ENCODE data around the gene SUMF2.
A peak's percentile ranks its signal among the peaks of the same experiment; 100 is the strongest.
"Not testable (repeated sequence)": the region's sequence is repeated elsewhere in the genome, so short reads cannot be mapped to it uniquely, and the experiment has no call there.

The SUMF2 gene

DNA sequence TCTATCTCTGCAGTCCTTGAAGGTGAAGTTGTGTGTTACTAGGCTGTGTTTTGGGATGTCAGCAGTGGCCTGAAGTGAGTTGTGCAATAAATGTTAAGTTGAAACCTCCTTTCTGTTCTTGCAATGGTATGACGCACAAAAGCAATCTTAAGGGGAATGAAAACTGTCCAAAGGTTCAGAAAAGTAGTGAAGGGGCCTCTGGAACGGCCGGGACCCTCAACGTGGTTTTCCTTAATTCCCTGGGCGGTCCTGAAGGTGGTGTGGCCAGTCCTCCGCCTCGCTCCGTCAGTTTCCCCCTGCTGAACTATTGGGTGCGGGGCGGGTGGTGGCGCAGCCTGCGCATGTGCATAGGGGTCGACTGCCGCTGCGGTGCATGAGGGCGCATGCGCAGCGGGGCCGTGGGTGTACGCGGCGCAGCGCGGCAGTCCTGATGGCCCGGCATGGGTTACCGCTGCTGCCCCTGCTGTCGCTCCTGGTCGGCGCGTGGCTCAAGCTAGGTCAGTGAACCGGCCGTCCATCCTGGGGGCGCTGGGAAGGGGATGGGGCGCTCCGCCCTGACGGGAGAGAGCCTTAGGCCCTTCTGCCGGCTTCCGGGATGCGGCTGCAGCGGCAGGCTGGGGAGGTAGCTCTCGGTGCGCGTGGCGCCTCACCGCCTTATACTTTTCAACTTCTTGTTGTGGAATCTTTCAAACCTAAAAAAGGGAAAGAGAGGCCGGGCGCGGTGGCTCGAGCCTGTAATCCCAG lies at the start of gene SUMF2:
Gene SUMF2 (plus strand): TSS at position 405 of the 744 bp plus-strand sequence. CDS start 26 bp downstream, at position 431.
- peak; percentile 81 to 83 for DNase-seq (ENCODE audit: low read depth in 1 of 2, low spot score in 1 of 2)

DNA sequence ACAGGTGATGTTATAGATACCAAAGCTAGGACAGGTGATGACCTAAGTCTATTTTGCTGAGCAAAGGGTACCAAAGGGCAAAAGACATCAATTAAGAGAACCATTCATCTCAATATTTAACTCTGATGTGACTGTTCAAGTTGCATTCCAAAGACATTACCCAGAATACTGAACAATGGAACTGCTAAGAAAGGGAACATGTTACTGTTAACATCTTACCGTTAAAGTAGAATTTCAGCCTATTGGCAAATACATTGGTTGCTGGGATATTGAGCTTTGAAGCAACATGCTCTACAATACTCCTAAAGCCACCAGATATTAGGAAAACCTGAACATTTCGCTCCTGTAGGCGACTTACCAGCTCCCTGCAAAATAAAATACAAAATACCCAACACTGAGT lies 47.1 kb upstream of the SUMF2 start:
- not testable (repeated sequence) for DNase-seq (ENCODE audit: low read depth in 1 of 2, low spot score in 1 of 2)

DNA sequence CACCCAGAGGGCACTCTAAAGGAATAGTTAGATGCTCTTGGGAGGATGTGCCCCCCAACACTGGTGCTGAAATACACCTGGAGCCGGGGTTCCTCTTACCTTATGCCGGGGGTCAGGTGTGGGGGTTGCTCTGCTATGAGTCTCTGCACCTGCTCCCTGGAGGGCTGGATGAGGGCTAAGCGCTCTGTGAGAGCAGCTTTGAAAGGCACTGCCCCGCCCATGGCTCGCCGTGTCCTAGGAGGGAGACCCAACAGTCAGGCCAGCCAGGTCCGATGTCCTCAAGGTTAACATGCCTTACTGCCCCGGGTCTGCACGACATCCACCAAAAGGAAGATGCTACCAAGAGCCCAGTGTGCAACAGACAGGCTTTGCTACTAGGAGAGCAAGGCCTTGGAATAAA lies 44.6 kb upstream of the SUMF2 start:
- DNase-seq (ENCODE audit: low read depth in 1 of 2, low spot score in 1 of 2), result no peak

DNA sequence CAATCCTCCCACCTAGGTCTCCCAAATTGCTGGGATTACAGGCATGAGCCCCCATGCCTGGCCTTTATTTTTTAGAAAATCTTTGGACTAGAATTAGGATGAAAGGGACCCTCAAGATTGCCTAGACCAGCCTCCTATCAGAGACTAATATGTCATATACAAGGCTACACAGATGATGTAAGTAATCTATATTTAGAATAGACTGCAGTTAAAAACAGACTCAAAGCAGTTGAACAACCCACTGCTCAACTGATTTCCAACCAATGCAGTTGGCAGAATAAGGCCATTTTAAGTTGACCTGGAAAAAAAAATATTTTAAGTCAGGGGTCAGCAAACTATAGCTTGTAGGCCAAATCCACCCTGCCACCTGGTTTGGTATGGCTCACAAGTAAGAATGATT lies 40.6 kb upstream of the SUMF2 start:
- DNase-seq (ENCODE audit: low read depth in 1 of 2, low spot score in 1 of 2), result no peak

DNA sequence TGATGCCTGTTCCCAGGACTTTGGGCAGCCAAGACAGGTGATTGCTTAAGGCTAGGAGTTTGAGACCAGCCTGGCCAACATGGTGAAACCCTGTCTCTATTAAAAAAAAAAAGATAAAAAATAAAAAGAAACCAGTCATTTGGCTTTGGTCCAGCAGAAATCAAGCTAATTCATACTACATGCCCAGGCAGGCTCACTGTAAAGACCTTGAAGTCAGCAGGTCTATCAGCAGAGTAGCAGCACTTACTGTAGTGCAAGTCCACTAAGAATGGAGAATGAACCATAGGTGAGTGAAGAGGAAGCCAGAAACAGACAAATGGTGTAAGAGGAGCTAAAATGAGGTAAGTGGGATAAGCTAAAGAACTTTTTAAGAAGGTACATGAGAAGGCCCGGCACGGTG lies 37.5 kb upstream of the SUMF2 start:
- no peak for DNase-seq (ENCODE audit: low read depth in 1 of 2, low spot score in 1 of 2)

- DNase-seq (ENCODE audit: low read depth in 1 of 2, low spot score in 1 of 2), result no peak
Observed at GRCh38 chr7:56028942-56029630, 35.0 kb upstream of the SUMF2 start.

DNA sequence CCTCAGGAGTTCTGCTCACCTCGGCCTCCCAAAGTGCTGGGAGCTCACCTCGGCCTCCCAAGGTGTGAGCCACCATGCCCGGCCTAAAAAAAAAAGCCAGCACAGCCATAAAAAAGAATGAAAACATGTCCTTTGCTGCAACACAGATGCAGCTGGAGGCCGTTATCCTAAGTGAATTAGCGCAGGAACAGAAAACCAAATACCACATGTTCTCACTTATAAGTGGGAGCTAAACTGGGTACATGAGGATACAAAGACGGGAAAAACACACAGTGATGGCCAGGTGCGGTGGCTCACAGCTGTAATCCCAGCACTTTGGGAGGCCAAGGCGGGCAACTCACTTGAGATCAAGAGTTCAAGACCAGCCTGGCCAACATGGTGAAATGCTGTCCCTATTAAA lies 33.7 kb upstream of the SUMF2 start:
- DNase-seq (ENCODE audit: low read depth in 1 of 2, low spot score in 1 of 2), result no peak

DNA sequence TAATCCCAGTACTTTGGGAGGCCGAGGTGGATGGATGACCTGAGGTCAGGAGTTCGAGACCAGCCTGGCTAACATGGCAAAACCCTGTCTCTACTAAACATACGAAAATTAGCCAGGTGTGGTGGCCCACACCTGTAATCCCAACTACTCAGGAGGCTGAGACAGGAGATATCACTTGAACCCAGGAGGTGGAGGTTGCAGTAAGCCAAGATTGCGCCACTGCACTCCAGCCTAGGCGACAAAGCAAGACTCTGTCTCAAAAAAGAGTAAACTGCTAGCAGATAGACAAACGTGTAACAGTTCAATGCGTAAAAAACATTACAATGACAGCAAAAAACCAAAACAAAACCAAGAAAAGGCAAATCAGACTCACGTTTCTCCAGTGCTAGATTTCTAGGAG lies 32.5 kb upstream of the SUMF2 start:
- DNase-seq (ENCODE audit: low read depth in 1 of 2, low spot score in 1 of 2), result not testable (repeated sequence)

DNA sequence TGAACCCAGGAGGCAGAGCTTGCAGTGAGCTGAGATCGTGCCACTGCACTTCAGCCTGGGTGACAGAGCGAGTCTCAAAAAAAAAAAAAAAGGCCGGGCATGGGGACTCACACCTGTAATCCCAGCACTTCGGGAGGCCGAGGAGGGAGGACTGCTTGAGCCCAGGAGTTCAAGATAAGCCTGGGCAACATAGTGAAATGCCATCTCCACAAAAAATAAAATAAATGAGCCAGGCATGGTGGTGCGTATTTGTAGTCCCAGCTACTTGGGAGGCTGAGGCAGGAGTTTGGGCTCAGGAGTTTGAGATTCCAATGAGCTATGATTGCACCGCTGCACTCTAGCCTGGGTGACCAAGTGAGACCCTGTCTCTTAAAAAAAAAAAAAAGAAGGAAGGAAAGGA lies 31.5 kb upstream of the SUMF2 start:
- not testable (repeated sequence) for DNase-seq (ENCODE audit: low read depth in 1 of 2, low spot score in 1 of 2)

- DNase-seq (ENCODE audit: low read depth in 1 of 2, low spot score in 1 of 2), result peak; percentile 27 to 47
Observed at GRCh38 chr7:56033671-56034432, 30.2 kb upstream of the SUMF2 start.

GRCh38 chr7:56040730-56041129 lies 23.4 kb upstream of the SUMF2 start:
- no peak for DNase-seq (ENCODE audit: low read depth in 1 of 2, low spot score in 1 of 2)

- DNase-seq (ENCODE audit: low read depth in 1 of 2, low spot score in 1 of 2), result not testable (repeated sequence)
Observed at GRCh38 chr7:56045758-56046157, 18.3 kb upstream of the SUMF2 start.

- DNase-seq (ENCODE audit: low read depth in 1 of 2, low spot score in 1 of 2), result no peak
Observed at GRCh38 chr7:56046721-56047445, 17.2 kb upstream of the SUMF2 start.

DNA sequence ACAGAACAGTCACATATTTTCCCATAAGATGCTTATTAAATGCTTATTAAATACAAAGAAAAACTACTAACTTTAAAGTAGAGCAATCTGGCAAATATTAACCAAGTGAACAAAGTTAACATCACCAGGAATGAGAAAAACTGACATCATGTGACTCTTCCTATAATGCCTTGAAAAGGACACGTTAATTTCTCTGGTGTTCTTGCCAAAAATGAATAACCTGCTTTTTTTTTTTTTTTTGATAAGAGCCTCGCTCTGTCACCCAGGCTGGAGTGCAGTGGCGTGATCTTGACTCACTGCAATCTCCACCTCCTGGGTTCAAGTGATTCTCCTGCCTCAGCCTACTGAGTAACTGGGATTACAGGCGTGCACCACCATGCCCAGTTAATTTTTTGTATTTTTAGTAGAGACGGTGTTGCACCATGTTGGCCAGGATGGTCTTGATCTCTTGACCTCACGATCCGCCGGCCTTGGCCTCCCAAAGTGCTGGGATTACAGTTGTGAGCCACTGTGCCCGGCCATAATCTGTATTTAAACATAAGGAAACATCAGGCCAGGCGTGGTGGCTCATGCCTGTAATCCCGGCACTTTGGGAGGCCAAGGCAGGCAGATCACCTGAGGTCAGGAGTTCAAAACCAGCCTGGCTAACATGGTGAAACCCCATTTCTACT lies 16.5 kb upstream of the SUMF2 start:
- DNase-seq (ENCODE audit: low read depth in 1 of 2, low spot score in 1 of 2), result not testable (repeated sequence)

DNA sequence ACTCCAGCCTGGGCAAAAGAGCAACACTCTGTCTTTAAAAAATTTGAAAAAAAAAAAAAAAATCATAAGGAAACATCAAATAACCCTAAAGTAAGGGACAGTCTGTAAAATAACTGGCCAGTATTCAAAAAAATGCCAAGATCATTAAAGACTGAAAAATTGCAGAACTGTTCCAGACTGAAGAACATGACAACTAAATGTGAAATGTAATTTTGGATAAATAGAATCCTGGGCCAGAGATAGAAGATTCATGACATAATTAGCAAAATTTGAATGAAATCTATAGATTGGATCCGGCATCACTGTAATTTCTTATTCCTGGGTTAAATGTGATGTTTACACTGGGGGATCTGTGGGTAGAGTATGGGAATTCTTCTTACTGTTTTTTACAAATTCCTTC lies 15.8 kb upstream of the SUMF2 start:
- DNase-seq (ENCODE audit: low read depth in 1 of 2, low spot score in 1 of 2), result no peak

- DNase-seq (ENCODE audit: low read depth in 1 of 2, low spot score in 1 of 2), result not testable (repeated sequence)
Observed at GRCh38 chr7:56048763-56049162, 15.3 kb upstream of the SUMF2 start.

GRCh38 chr7:56051053-56051338 lies 13.1 kb upstream of the SUMF2 start:
- DNase-seq (ENCODE audit: low read depth in 1 of 2, low spot score in 1 of 2), result no peak

- peak; percentile 78 to 94 for DNase-seq (ENCODE audit: low read depth in 1 of 2, low spot score in 1 of 2)
Observed at GRCh38 chr7:56051339-56052191, 12.5 kb upstream of the SUMF2 start, which contains the start of the genes CCT6A and PSPH. Gene CCT6A (plus strand): TSS chr7:56051765. CDS start chr7:56051849, 84 bp downstream. Gene PSPH (minus strand): TSS chr7:56051444. CDS start chr7:56021212, 30,232 bp downstream.

GRCh38 chr7:56053379-56053778 lies 10.7 kb upstream of the SUMF2 start:
- DNase-seq (ENCODE audit: low read depth in 1 of 2, low spot score in 1 of 2), result no peak

DNA sequence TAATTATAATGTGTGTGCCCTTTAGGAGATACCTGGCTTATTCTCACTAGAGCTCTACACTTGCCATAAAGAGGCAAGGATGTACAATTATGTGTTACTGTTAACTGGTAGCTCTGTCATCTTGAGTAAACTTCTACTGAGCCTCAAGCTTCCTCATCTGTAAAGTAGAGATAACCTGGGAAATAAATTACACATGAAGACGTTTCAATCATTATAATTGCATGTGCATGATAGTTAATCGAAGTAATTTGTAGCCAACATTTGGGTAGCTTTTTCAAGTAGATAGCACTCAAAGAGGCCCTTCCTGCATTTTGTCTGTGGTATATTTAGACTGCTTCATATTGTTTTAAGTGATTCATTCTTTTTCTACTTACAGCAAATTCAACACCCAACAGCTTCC lies 10.1 kb upstream of the SUMF2 start:
- DNase-seq (ENCODE audit: low read depth in 1 of 2, low spot score in 1 of 2), result no peak

Data from activated CD4-positive, alpha-beta T cell treated with anti-CD3 and anti-CD28 coated beads, Interleukin-2, amount 50 U/mL, for 24 hours (primary cell).